NOMO-1 (cell line): Measurements from ENCODE around the gene STAB1.
A peak's percentile ranks its signal among the peaks of the same experiment; 100 is the strongest.

Experiments used
- DNase-seq, 2 experiments: peaks; one replicate each; lab custom pipeline; 2025; ENCODE audit not compliant: unreplicated experiment in 2 of 2; lab: John Stamatoyannopoulos, UW

The STAB1 gene, protein sequence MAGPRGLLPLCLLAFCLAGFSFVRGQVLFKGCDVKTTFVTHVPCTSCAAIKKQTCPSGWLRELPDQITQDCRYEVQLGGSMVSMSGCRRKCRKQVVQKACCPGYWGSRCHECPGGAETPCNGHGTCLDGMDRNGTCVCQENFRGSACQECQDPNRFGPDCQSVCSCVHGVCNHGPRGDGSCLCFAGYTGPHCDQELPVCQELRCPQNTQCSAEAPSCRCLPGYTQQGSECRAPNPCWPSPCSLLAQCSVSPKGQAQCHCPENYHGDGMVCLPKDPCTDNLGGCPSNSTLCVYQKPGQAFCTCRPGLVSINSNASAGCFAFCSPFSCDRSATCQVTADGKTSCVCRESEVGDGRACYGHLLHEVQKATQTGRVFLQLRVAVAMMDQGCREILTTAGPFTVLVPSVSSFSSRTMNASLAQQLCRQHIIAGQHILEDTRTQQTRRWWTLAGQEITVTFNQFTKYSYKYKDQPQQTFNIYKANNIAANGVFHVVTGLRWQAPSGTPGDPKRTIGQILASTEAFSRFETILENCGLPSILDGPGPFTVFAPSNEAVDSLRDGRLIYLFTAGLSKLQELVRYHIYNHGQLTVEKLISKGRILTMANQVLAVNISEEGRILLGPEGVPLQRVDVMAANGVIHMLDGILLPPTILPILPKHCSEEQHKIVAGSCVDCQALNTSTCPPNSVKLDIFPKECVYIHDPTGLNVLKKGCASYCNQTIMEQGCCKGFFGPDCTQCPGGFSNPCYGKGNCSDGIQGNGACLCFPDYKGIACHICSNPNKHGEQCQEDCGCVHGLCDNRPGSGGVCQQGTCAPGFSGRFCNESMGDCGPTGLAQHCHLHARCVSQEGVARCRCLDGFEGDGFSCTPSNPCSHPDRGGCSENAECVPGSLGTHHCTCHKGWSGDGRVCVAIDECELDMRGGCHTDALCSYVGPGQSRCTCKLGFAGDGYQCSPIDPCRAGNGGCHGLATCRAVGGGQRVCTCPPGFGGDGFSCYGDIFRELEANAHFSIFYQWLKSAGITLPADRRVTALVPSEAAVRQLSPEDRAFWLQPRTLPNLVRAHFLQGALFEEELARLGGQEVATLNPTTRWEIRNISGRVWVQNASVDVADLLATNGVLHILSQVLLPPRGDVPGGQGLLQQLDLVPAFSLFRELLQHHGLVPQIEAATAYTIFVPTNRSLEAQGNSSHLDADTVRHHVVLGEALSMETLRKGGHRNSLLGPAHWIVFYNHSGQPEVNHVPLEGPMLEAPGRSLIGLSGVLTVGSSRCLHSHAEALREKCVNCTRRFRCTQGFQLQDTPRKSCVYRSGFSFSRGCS (N-terminal part only)

DNA sequence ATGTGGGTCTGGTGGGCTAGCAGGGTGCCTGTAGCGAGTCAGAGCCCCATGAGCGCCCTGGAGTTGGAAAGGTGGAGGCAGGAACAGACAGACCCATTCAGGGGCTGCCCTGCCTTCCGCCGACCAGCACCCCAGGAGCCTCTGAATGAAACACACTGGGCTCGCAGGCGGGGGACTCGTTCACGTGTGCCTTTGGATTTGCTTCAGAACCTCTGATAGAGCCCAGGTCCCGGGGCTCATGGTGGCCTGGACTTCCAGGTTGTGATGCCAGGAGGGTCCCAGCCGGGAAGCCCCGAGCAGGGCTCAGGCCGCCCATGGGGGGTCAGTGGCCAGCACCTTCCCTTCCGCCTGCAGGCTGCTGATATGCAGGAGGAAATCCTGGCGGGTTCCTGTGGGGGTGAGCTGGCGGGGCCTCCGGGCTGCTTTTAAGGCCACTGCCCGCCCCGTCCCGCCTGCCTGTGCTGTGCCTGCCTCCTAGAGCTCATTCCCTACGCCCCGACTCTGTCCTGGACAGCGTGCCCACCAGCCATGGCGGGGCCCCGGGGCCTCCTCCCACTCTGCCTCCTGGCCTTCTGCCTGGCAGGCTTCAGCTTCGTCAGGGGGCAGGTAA is at the start of gene STAB1:
Gene STAB1, plus strand, starts transcription at position 453 of the 610 bp plus-strand sequence. Its CDS starts 76 bp downstream, at position 529.
- no peak for DNase-seq

DNA sequence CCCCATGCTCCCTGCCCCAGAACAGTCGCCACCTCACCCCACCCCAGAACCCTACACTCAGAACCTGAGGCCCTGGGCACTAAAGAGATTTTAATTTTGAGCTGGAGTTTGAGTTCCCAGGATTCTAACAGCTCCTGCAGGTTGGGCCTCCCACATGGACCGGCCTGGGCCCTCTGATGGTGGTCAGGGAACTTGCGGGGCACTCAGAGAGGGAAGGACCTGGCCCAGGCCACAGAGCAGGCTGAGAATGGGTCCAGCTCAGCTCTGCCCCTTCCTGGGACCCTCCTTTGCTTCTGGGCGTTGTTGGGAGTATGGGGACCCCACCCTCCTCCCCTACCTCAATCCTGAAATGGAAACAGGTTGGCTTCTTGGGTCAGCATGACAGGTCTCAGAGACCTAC is 49.1 kb upstream of the STAB1 start:
- DNase-seq: no peak

DNA sequence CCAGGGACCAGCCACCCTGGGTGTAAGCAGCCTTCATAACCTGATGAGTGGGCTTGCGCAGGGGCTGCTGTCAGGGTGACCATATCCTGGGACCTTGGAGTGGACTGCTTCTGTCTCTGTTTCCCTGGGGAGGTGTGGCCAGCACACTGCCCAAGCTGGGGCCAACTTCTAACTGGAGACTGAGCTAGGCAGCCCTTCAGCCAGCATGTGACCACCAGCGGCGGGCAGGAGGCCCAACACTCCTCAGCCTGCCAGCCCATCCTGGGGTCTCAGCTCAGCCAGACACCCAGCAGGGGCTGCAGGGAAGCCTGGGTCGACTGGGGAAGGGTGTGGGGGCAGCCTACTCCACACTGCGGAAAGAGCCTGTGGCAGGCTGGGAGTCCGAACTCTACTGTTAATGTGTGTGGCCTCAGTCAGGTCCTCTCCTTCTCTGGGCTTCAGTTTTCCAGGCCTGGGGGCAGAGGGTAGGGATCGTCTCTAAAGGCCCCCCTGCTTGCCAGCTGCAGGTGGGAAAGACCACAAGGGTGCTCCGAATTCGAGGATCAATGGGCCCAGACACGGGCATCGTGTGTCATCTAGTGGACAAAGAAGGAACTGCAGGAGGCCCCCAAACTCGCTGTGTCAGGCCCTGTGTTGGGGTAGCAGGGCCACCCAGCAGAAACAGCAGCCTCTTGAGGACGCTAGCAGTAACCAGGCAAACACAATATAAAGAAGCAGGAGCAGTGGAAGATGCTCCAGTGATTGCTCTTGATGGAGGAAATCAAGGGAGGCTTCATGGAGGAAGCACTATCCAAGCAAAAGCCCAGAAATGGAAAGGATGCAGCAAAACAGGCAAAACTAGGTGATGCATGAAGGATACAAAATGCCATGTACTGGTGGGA is 48.3 kb upstream of the STAB1 start:
- DNase-seq: peak; percentile 36 to 61

DNA sequence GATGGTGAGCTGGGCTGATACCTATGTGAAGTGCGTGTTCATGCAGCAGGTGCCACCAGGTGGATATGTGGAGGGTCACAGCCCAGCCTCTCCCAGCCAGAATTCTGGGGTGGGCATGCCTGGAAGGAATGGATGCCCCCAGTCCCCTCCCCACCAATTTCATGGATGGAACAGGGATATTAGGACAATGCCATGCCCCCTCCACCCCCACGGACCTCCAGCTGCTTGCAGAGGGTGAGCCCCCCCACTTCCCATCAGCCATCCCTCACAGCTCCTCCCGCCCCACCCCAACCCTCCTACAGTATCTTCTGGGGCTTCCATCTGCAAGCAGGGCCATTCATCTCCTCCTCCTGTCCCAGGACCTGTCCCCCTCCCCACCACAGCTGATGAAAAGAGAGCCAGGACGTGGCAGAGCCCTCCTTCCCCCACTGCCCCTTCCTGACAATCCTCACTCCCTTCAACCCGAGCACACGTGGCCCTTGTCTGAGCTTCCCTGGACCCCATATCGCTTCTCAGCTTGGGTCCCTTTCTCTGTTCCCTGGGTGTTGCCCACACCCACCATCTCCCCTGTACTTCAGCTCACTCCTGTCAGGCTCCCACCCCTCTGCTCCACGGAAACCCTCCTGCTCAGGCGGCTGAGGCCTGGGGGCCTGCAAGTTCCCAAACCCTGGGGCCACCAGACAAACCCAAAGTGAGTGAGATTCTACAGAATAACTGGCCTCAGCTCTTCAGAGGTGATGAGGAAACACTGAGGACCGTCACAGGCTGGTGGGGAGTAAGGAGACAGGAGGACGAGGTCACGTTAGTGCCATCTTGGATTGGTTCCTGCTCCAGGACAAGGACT is 47.4 kb upstream of the STAB1 start:
- DNase-seq: no peak

DNA sequence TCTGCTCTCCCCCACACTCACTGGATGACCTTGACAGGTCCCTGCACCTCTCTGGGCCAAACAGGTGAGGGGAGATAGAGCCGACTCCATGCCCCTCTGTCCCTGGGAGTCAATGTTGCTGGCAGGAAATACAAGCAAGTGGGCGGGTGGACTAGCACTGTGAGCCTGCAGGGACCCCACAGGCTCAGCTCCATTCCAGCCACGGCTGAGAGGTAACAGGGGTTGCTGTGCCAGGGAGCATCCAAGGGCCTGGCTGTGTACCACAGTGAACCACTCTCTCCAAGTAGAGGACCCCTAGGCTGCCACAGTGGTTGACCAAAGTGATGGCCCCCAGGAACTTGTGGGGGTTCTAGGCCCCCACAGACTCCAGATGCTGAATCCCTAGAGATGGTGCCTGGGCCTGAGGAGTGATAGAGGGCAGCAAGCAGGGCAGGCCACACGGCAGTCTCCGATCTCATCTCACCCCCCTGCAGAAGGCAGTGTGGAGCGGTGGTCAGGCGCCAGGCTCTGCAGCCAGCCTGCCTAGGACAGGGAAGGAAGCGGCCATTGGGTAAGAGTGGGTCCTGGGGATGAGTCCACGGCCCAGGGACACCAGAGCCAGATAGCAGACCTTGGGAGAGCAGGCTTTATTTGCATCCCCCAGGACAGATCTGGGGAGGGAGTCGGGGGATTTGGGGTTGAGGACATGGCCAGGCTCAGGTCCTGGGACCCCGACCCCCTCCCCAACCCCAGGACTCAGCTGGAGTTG is 44.5 kb upstream of the STAB1 start:
- DNase-seq: no peak

DNA sequence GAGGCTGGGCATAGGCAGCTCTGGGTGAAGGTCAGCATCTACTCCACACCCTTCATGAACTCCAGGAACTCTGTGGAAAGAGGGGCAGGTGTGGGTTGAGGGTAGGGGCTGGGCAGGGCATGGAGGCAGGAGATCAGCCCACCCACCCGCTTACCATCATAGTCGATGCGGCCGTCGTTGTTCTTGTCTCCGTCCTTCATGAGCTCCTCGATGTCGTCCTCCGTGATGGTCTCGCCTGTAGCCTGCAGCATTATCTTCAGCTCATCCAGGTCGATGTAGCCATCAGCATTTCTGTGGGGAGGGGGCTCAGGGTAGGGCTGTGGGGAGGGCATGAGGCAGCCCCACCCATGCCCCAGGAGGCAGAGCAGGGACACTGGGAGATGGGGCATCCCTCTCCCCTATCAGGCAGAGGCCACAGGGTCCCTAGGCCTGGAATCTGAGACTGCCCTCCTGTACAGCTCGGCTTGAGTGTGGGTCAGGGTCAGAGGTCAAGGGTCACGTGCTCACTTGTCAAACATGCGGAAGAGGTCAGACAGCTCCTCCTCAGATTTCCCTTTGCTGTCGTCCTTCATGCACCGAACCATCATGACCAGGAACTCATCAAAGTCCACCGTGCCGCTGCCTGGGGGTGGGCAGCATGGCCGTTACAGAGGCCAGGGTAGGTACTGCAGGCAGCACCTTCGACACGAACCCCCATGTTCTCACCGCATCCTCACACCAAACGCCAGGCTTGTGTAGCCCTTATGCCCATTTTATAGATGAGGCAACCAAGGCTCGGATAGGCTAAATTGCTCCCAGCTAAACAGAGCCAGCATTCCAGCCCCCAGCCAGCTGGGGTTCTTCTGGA is 43.7 kb upstream of the STAB1 start:
- no peak for DNase-seq

DNA sequence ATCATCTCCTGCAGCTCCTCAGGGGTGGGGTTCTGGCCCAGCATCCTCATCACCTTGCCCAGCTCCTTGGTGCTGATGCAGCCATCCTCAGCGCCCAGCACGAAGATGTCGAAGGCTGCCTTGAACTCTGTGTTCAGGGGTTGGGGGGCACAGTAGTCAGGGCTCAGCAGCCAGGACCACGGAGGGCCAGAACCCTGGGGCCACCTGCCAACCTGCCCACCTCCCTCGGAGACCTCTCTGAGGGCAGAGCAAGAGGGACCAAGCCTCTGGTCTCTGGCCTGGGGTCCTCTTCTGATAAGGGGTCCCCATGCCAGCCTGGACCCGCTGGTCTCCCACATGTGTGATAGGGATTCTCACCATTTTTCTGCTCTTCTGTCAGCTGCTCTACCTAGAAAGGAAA is 43.0 kb upstream of the STAB1 start:
- no peak for DNase-seq

DNA sequence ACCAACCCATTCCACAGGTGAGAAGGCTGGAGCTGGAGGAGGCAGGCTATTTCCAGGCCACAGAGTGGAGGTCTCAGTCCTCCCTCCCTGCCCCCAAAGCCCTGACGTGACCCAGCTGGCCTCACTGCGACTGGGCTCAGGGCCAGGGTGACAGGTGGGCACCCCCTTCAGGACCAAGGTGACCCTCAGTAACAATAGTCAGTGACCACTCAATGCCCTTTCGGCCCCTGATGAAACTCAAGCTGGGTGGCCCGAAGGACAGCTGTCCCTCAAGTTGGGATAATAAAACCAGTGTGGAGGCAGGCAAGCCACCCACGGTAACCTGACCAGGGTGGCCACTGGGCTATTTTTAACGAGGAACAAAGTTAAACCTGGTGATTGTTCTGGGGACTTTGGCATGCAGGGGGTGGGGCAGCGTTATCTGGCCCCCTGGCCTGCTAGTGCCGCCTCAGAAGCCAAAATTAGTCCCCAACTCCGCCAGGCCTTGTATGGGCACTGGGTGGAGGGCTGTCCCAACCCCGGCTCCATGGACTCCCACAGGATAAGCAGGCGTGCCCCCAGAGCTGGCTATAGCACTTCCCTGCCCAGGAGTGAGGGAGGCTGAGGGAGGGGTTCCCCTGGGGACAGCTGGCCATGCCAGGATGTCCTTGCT is 42.4 kb upstream of the STAB1 start:
- DNase-seq: no peak

DNA sequence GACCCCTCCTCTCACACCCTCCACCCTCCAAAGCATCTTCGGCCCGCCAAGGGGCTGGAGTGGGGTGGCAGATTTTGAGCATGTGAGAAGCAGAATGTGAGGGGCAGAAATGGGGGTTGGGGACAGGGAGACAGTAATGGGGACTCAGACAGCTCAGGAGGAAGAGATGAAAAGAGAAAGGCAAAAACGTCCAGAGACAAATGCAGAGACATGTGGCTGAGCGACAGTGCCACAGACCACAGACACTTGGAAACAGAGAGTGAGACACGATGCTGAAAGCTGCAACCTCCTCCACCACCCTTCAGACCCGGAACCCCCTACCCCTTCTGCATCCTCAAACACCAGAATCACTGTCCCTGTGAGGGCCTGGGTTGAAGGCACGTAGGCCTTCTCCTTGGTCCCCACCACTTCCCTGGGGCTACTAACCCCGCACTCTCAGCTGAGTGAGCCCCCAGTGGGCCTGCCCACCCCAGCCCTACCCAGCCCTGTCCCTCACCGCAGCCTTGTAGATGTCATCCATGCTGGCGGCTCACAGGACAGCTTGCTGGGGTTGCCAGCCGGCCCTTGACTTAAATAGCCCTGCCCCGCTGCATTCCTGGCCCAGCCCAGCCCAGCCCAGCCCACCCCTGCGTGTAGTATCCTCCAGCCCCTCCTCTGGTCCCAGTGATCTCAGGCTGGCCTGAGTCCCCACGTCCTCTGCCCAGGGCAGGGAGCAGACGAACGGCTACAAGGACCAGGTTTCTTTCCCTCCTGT is 41.5 kb upstream of the STAB1 start, which contains the start of gene TNNC1:
Gene TNNC1, minus strand, starts transcription at position 546 of the 754 bp plus-strand sequence. Its CDS starts 26 bp downstream, at position 520.
- no peak for DNase-seq

DNA sequence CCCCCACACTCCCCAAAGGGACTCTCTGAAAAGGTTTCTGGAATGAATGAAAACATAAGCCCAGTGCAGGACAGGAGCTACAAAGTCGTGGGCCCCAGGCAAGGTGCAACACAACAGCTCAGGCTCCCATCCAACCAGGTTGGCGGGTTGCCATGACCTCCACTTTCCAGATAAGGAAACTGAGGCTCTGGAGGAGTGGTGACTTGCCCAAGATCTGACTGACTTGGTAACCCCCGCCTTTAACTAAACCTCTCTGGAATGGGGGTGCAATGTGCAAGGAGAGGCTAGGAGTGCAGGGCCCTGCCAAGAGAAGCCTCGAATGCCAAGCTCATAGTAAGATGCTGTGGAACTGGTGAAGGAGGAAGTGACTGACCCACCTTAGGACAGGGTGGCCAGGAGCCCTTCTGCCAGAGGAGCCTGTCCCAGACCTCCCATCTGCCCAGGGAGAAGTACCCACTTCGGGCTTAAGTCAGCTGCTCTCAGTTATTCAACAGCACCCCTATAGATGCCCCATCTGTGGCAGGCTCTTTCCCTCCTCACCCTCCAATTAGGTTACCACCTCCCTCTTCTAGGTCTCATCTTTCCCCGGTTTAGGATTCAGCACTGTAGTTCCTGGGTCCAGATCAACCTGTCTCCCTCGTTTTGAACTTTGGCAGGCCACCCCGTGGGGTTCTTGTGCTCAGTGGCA is 40.7 kb upstream of the STAB1 start:
- no peak for DNase-seq

DNA sequence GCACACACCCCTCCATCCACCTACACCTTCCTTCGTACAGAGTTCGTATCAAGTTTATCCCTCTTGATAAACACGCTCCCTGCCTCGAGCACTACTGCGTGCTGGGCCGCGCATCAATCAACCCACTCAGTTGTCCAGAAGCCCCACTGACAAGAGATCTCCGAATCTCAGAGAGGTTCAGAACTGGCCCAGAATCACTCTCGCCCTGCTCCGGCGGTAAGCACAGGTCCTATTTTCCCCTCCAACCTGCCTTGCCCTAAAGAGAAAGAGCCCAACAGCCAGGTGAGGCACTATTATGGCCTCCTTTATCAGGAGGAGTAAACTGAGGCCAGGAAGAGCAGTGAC is 40.2 kb upstream of the STAB1 start:
- DNase-seq: no peak

DNA sequence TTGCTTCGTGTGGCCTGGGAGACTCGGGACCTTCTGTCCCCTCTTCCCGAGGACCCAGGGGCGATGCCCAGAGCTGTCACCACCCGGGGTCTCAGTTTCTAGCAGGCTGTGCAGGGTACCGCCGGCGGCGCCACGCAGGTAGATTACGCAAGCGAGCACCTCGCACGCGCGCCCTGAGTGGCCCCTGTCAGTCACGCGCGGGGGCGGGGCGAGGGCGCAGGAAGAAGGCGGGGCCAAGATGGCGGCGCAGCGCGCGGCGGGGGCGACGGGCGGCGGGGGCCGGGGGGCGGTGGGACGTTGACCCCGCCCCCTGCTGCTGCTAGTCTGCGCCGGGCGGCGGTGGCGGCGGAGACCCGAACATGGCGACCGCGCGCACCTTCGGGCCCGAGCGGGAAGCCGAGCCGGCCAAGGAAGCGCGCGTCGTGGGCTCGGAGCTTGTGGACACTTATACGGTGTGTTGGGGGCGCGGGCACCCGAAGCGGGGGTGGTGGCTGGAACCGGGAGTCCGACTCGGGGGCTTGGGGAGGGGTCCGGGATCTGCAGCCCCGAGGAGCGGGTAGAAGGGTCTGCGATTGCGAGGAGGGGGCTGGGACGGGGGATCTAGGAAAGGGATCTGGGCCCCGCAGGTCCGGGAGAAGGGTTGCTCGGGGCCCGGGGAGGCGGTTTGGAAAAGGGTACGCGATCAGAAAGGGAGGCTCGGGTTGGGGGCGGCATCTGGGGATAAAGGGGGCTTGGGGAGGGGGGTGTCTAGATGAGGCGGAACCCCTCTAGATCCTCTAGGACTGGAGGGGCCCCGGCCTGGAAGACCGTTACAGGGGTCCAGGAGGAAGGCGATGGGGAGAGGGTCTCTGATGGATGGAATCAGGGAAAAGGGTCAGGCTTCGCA is 39.6 kb upstream of the STAB1 start, which contains the start of gene NISCH:
Gene NISCH, plus strand, starts transcription at position 322 of the 886 bp plus-strand sequence. Its CDS starts 38 bp downstream, at position 360.
- peak; percentile 79 to 87 for DNase-seq

DNA sequence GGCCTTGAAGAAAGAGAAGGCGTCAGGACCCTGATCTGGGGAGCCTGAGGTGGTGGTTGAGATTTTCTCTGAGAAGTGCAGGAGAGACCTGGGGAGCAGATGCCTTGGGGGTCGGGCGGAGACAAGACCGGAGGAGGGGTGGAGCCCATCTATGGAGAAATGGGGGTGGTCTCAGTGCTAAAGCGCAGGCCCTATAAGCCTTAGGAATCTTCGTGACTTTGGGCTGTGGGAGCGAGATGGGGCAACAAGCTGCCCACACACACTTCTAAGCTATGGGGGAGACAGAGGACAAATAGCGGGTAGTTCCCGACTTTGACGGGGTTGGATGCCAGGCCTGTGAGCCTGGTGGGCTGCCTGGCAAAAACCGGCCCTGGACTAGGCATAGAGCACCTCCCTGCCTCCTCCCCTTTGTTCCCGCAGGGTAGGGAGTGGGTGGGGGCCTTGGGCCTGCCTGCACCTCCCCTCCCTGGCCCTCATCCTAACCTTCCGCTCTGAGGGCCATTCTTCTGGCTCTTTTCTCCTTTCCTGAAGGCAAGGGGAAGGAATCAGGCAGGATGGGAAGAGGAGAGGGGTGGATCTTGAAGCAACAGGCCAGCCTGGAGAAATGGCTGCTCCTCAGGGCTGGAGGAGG is 38.9 kb upstream of the STAB1 start:
- no peak for DNase-seq

DNA sequence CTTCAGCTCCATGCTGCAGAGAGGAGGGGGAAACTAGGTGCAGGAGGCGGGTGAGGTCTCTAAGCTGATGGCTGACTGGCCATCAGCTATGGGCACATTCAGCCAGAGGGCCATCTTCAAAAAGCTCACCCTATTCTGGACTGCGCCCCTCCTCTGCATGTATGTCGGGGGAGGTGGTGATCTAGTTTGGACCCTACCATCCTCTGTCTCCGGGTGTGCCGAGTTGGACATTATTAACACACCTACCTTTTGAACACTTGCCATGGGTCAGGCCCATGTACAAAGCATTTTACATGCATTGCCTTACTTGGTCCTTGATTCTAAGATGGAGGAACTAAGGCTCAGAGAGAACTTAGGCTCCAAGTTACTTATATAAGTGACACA is 38.3 kb upstream of the STAB1 start:
- no peak for DNase-seq
